Progenitor cell of endocrine pancreas (in vitro differentiated cells): ENCODE measurements around the gene GABRB1. TPM values are rescaled to one million over a fixed set of nuclear protein-coding genes. Genes with fewer than 3 reads are reported as not detected.

Experiments
- DNase-seq: peaks from one replicate; pipeline ENCODE4 v3.0.0; 2021; ENCODE audit warnings: low spot score; ENCODE audit not compliant: unreplicated experiment
- H3K27ac Mint-ChIP-seq: 2 replicates; pipeline ENCODE4 v1.8.0; 2021; ENCODE audit warnings: mild to moderate bottlenecking, moderate library complexity, mixed read lengths
- H3K27me3 Mint-ChIP-seq: 2 replicates; pipeline ENCODE4 v1.8.0; 2021; ENCODE audit warnings: mixed read lengths
- H3K36me3 Mint-ChIP-seq: 2 replicates; pipeline ENCODE4 v1.8.0; 2022; ENCODE audit warnings: mixed read lengths; ENCODE audit not compliant: insufficient read depth
- H3K4me1 Mint-ChIP-seq: 2 replicates; pipeline ENCODE4 v1.8.0; 2021; ENCODE audit warnings: low read depth, mixed read lengths
- H3K4me3 Mint-ChIP-seq: 2 replicates; pipeline ENCODE4 v1.8.0; 2021; ENCODE audit warnings: low read depth, mild to moderate bottlenecking, moderate library complexity, mixed read lengths
- H3K9me3 Mint-ChIP-seq: 2 replicates; pipeline ENCODE4 v1.8.0; 2021; ENCODE audit warnings: low read depth, mixed read lengths
- total RNA-seq: library from RNA; stranded (reverse); gene quantifications from 2 replicates; pipeline ENCODE4 v1.2.1, GENCODE V29; 2021
- TF ChIP-seq, protein P1 (sequence below): fragments of 200-600 bp; sonication (generic); IDR thresholded peaks from one replicate; pipeline ENCODE4 v1.5.0; 2021; ENCODE audit warnings: antibody characterized with exemption, mild to moderate bottlenecking; ENCODE audit not compliant: unreplicated experiment

Gene GABRB1
- total RNA-seq, 1 donor from 2014 or later, result 1.2 TPM

DNA sequence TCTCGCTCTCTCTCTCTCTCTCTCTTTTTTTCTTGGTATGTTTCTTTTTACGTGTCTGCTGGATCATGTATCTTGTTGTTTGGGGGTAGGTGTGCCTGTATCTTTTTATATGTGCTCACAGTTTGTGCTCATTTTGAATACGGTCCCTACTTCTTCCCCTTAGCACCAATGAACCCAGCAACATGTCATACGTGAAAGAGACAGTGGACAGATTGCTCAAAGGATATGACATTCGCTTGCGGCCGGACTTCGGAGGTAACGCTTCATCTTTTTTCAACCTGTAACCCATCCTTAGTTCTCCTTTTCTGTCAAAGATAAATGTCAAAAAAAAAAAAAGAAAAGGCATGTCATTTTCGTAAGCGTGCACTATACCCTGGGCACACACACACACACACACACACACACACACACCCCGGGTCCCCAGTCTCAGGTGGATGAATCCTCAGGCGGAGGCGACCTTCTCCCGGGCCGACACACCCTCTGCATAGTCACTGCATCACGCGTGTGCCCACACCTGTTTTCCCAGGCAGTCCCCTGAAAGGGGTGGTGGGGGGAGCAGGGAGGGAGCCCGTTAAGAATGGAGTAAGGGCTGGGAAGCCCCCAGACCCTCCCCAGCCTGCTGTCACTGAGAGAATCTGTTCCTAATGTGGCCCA, 511 bp downstream of the GABRB1 start:
- H3K9me3 Mint-ChIP-seq, result no peaks in the 10 kb centered on the region
- peaks cover 11% of the 10 kb centered on the region for H3K4me1 Mint-ChIP-seq
- H3K27ac Mint-ChIP-seq, result peak overlapping the region; percentile 76
- H3K36me3 Mint-ChIP-seq, result no peaks in the 10 kb centered on the region
- peak overlapping the region; percentile 73 for H3K4me3 Mint-ChIP-seq
- TF ChIP-seq, protein P1, sequence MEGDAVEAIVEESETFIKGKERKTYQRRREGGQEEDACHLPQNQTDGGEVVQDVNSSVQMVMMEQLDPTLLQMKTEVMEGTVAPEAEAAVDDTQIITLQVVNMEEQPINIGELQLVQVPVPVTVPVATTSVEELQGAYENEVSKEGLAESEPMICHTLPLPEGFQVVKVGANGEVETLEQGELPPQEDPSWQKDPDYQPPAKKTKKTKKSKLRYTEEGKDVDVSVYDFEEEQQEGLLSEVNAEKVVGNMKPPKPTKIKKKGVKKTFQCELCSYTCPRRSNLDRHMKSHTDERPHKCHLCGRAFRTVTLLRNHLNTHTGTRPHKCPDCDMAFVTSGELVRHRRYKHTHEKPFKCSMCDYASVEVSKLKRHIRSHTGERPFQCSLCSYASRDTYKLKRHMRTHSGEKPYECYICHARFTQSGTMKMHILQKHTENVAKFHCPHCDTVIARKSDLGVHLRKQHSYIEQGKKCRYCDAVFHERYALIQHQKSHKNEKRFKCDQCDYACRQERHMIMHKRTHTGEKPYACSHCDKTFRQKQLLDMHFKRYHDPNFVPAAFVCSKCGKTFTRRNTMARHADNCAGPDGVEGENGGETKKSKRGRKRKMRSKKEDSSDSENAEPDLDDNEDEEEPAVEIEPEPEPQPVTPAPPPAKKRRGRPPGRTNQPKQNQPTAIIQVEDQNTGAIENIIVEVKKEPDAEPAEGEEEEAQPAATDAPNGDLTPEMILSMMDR, result no peak
- H3K27me3 Mint-ChIP-seq, result peaks cover 35% of the 10 kb centered on the region
- DNase-seq, result peak; percentile 9

DNA sequence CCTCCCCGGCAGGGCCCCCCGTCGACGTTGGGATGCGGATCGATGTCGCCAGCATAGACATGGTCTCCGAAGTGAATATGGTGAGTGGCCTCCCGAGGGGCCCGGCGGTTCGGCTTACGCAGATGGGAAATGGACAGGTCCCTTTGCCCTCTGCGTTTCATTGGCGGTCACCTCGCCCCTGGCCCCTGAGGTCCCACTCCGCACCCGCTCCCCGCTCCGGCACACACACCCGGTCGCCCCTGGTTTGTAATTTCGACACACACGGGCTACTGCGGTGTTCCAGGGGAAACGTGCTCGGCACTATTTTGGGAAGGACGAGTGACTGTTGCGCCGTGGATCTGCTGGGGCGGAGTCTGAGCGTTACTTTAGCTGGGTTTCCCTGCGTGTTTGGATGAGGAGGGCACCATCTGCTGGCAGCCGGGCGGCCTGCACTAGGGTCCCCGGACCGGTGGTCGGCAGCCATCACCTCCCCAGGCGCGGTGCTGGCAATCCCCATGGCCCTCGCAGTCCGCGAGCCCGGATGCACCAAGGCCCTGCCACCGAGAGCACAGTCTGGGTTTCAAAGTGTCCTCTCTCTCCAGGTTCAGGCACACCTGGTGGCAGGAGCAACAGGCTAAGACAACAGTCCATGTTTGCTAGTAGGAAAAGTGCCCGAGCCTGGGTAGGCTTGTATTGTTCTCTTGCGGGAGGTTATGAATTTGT, 1.2 kb downstream of the GABRB1 start:
- H3K4me1 Mint-ChIP-seq, result peaks cover 11% of the 10 kb centered on the region
- H3K27me3 Mint-ChIP-seq, result peaks cover 35% of the 10 kb centered on the region
- H3K36me3 Mint-ChIP-seq, result no peaks in the 10 kb centered on the region
- H3K9me3 Mint-ChIP-seq, result no peaks in the 10 kb centered on the region
- peak overlapping the region; percentile 73 for H3K4me3 Mint-ChIP-seq
- H3K27ac Mint-ChIP-seq, result no peak overlapping the region
- peak; percentile 75 for DNase-seq
- TF ChIP-seq, protein P1, result peak; percentile 96

- Mint-ChIP-seq H3K27ac (no peak overlapping the region), H3K4me3 (no peak overlapping the region)
- no peak for DNase-seq
Measured at GRCh38 chr4:47038263-47038662, 6.9 kb downstream of the GABRB1 start.

GRCh38 chr4:47040828-47041227, 9.5 kb downstream of the GABRB1 start:
- Mint-ChIP-seq H3K36me3 (no peaks in the 10 kb centered on the region), H3K9me3 (no peaks in the 10 kb centered on the region), H3K27me3 (peaks cover 19% of the 10 kb centered on the region), H3K27ac (no peak overlapping the region), H3K4me1 (no peaks in the 10 kb centered on the region), H3K4me3 (no peak overlapping the region)
- TF ChIP-seq, protein P1, result no peak
- DNase-seq, result no peak

More at GRCh38 chr4:47038263-47038662, 6.9 kb downstream of the GABRB1 start:
- H3K27me3 Mint-ChIP-seq, result peaks cover 20% of the 10 kb centered on the region
- H3K9me3 Mint-ChIP-seq, result no peaks in the 10 kb centered on the region
- no peaks in the 10 kb centered on the region for H3K36me3 Mint-ChIP-seq
- TF ChIP-seq, protein P1, result no peak
- H3K4me1 Mint-ChIP-seq, result no peaks in the 10 kb centered on the region

- DNase-seq, result no peak
- TF ChIP-seq, protein P1, result no peak
- no peaks in the 10 kb centered on the region for H3K9me3 Mint-ChIP-seq
- no peaks in the 10 kb centered on the region for H3K4me1 Mint-ChIP-seq
- no peak overlapping the region for H3K4me3 Mint-ChIP-seq
- H3K36me3 Mint-ChIP-seq, result no peaks in the 10 kb centered on the region
- no peak overlapping the region for H3K27ac Mint-ChIP-seq
- peaks cover 19% of the 10 kb centered on the region for H3K27me3 Mint-ChIP-seq
Measured at GRCh38 chr4:47043821-47044220, 12.5 kb downstream of the GABRB1 start.
